Stimulated activated CD8-positive, alpha-beta memory T cell treated with anti-CD3 and anti-CD28 coated beads, Interleukin-4, amount 100 ng/mL, for 4 hours (primary cell): ENCODE measurements around the gene TBC1D20.
A peak's percentile ranks its signal among the peaks of the same experiment; 100 is the strongest.

ENCODE experiments used
- DNase-seq, 2 donors: peaks; one replicate each; pipeline ENCODE4 v3.0.0-alpha.2; 2020; ENCODE audit warnings: low read depth in 2 of 2, low spot score in 1 of 2

Gene TBC1D20

GRCh38 chr20:420721-421574 lies 41.4 kb downstream of the TBC1D20 start:
- DNase-seq: no peak

GRCh38 chr20:420166-420620 lies 42.1 kb downstream of the TBC1D20 start:
- DNase-seq: no peak

GRCh38 chr20:419556-420165 lies 42.7 kb downstream of the TBC1D20 start:
- DNase-seq: no peak

GRCh38 chr20:418858-419365 lies 43.4 kb downstream of the TBC1D20 start:
- no peak for DNase-seq

GRCh38 chr20:417801-418342 lies 44.5 kb downstream of the TBC1D20 start:
- no peak for DNase-seq

GRCh38 chr20:416950-417800 lies 45.2 kb downstream of the TBC1D20 start:
- DNase-seq: no peak

- DNase-seq: no peak
Measured at GRCh38 chr20:415820-416322, 46.5 kb downstream of the TBC1D20 start.

- no peak for DNase-seq
Measured at GRCh38 chr20:414161-414560, 48.2 kb downstream of the TBC1D20 start.

GRCh38 chr20:412081-412480 lies 50.3 kb downstream of the TBC1D20 start:
- DNase-seq: no peak

GRCh38 chr20:409697-410559 lies 52.4 kb downstream of the TBC1D20 start:
- no peak for DNase-seq

- DNase-seq: no peak
Measured at GRCh38 chr20:408843-409696, 53.3 kb downstream of the TBC1D20 start.

GRCh38 chr20:407953-408842 lies 54.1 kb downstream of the TBC1D20 start, which contains the start of gene RBCK1:
TSS of gene RBCK1 (plus strand) at chr20:408299. CDS start at chr20:408758, 459 bp downstream.
- DNase-seq: peak; percentile 76 to 77

GRCh38 chr20:407133-407952 lies 55.0 kb downstream of the TBC1D20 start:
- peak in 1 of 2 donors; percentile 25 for DNase-seq

- no peak for DNase-seq
Measured at GRCh38 chr20:406200-407132, 55.9 kb downstream of the TBC1D20 start.

GRCh38 chr20:404088-404487 lies 58.2 kb downstream of the TBC1D20 start:
- DNase-seq: no peak

GRCh38 chr20:403582-403957 lies 58.8 kb downstream of the TBC1D20 start:
- DNase-seq: no peak
